Measurements from ENCODE around the gene TMEM213. TPM values are rescaled to one million over a fixed set of nuclear protein-coding genes. Genes with fewer than 3 reads are reported as not detected.

Gene TMEM213
- total and polyA plus RNA-seq, 2 experiments from 2014 or later = not detected

DNA sequence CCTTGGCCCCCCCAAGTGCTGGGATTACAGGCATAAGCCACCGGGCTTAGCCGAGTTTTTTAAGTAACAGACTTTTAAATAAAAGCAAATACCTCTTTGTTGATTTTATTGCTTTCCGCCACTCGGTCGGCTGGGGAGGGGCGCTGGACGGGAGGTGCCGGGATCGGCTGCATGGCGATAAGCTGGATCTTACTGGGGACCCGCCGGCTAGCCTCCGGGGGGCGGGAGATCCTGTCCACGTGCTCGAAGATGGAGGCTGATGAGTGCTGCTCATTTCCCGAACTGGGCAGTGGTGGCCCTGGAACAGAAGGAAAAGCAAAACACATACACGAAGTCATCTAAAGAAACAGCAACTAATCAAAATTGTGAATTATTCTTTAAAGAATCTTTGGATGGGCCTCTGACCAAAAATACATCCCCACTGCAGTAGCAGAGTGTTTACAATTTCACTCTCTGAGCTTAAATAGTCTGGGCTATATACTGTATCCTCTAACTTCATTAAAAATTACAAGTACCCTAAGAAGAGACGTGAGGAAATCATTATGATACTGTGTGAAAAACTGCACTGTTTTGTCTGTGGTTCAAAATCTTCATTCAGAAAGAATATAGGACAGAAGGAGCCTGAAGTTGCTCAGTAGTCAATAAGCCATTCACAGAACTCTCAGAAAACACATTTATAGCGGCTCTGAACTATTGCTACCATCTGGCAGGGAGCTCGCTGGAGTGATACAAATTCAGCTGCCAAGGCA lies 73.4 kb downstream of the TMEM213 start:
- Histone ChIP-seq H3K79me2 (ENCODE audit: insufficient read depth) (no peaks in the 10 kb centered on the region), H4K20me1 (ENCODE audit: insufficient read depth) (no peaks in the 10 kb centered on the region), H3K36me3 (ENCODE audit: low read depth) (no peaks in the 10 kb centered on the region; the same call in 1 of the 2 replicates), H3K9ac (no peak overlapping the region), H3K4me3 (no peak overlapping the region), H3K4me2 (ENCODE audit: unreplicated experiment) (no peak overlapping the region), H3F3A (ENCODE audit: insufficient read depth) (peaks cover 30% of the 10 kb centered on the region), H2AFZ (no peak overlapping the region), H3K4me1 (ENCODE audit: insufficient read depth) (peaks cover 23% of the 10 kb centered on the region), H3K9me3 (ENCODE audit: low read depth) (no peaks in the 10 kb centered on the region), H3K27me3 (replicated peaks; ENCODE audit: insufficient read depth) (no peaks in the 10 kb centered on the region), H3K27ac (no peak overlapping the region), H3K9me2 (ENCODE audit: insufficient read depth) (no peaks in the 10 kb centered on the region)
- 96 to 98% methylated on average over 21 of the region's 21 CpGs for WGBS, 2 experiments (ENCODE audit: low coverage in 1 of 2, low lambda C conversion rate in 2 of 2, missing lambda C conversion rate in 2 of 2)
- no peak for TF ChIP-seq EZH2 (IDR thresholded peaks at IDR 0.05; ENCODE audit: insufficient read depth, poor library complexity, severe bottlenecking)
- TF ChIP-seq EZH2phosphoT487 (IDR thresholded peaks at IDR 0.05; ENCODE audit: insufficient read depth, low read depth) = no peak
- in situ Hi-C loops (cut with MboI) = no loop called here
- DNase-seq = no peak

DNA sequence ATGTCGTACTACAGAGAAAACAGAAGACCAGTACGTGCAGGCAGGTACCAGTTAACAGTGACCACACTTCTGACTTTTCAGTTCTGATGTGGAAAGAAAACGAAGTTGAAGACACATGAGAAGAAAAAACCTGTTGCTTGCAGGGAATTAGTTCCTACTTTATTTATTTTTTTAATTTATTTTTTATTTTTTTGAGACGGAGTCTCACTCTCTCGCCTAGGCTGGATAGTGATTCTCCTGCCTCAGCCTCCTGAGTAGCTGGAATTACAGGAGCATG lies 74.0 kb downstream of the TMEM213 start:
- Histone ChIP-seq H3K4me2 (ENCODE audit: unreplicated experiment) (no peak overlapping the region), H3K4me3 (no peak overlapping the region), H2AFZ (no peak overlapping the region), H3K9me2 (ENCODE audit: insufficient read depth) (no peaks in the 10 kb centered on the region), H3K79me2 (ENCODE audit: insufficient read depth) (no peaks in the 10 kb centered on the region), H3K27ac (no peak overlapping the region), H3K9ac (no peak overlapping the region), H3K9me3 (ENCODE audit: low read depth) (no peaks in the 10 kb centered on the region), H4K20me1 (ENCODE audit: insufficient read depth) (no peaks in the 10 kb centered on the region), H3K4me1 (ENCODE audit: insufficient read depth) (peaks cover 28% of the 10 kb centered on the region), H3K27me3 (replicated peaks; ENCODE audit: insufficient read depth) (no peaks in the 10 kb centered on the region), H3K36me3 (ENCODE audit: low read depth) (no peaks in the 10 kb centered on the region; the same call in 1 of the 2 replicates), H3F3A (ENCODE audit: insufficient read depth) (peaks cover 35% of the 10 kb centered on the region)
- TF ChIP-seq EZH2 (IDR thresholded peaks at IDR 0.05; ENCODE audit: insufficient read depth, poor library complexity, severe bottlenecking) = no peak
- TF ChIP-seq EZH2phosphoT487 (IDR thresholded peaks at IDR 0.05; ENCODE audit: insufficient read depth, low read depth) = no peak
- WGBS, 2 experiments (ENCODE audit: low coverage in 1 of 2, low lambda C conversion rate in 2 of 2, missing lambda C conversion rate in 2 of 2) = 93 to 96% methylated on average over 5 of the region's 5 CpGs
- in situ Hi-C loops (cut with MboI) = no loop called here
- no peak for DNase-seq

DNA sequence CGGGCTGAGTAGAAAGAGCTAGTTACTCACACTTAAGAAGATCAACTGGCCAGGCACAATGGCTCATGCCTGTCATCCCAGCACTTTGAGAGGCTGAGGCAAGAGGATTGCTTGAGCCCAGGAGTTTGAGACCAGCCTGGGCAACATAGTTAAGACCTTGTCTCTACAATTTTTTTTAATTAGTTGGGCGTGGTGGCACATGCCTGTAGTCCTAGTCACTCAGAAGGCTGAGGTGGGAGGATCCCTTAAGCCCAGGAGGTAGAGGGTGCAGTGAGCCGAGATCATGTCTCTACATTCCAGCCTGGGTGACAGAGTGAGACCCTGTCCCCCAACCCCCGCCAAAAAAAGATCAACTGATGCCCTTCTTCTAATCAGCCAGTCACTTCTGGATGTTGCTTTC lies 74.8 kb downstream of the TMEM213 start:
- Histone ChIP-seq H3K27me3 (replicated peaks; ENCODE audit: insufficient read depth) (no peaks in the 10 kb centered on the region), H3K79me2 (ENCODE audit: insufficient read depth) (no peaks in the 10 kb centered on the region), H3K9me2 (ENCODE audit: insufficient read depth) (no peaks in the 10 kb centered on the region), H2AFZ (peak overlapping the region; percentile 7; the same call in 1 of the 2 replicates), H3K9me3 (ENCODE audit: low read depth) (no peaks in the 10 kb centered on the region), H3K4me1 (ENCODE audit: insufficient read depth) (peaks cover 34% of the 10 kb centered on the region), H3F3A (ENCODE audit: insufficient read depth) (peaks cover 36% of the 10 kb centered on the region), H3K4me3 (no peak overlapping the region), H3K9ac (0 out of 2 replicates have a peak overlapping the region, but pooled peaks have one; percentile 11), H4K20me1 (ENCODE audit: insufficient read depth) (no peaks in the 10 kb centered on the region), H3K36me3 (ENCODE audit: low read depth) (no peaks in the 10 kb centered on the region; the same call in 1 of the 2 replicates), H3K4me2 (ENCODE audit: unreplicated experiment) (peak overlapping the region; percentile 19), H3K27ac (peak overlapping the region; percentile 23; the same call in 1 of the 2 replicates)
- 60 to 92% methylated on average over 3 to 4 of the region's 4 CpGs for WGBS, 2 experiments (ENCODE audit: low coverage in 1 of 2, low lambda C conversion rate in 2 of 2, missing lambda C conversion rate in 2 of 2)
- in situ Hi-C loops (cut with MboI) = no loop called here
- no peak for TF ChIP-seq EZH2 (IDR thresholded peaks at IDR 0.05; ENCODE audit: insufficient read depth, poor library complexity, severe bottlenecking)
- TF ChIP-seq EZH2phosphoT487 (IDR thresholded peaks at IDR 0.05; ENCODE audit: insufficient read depth, low read depth) = no peak
- peak; percentile 44 for DNase-seq

DNA sequence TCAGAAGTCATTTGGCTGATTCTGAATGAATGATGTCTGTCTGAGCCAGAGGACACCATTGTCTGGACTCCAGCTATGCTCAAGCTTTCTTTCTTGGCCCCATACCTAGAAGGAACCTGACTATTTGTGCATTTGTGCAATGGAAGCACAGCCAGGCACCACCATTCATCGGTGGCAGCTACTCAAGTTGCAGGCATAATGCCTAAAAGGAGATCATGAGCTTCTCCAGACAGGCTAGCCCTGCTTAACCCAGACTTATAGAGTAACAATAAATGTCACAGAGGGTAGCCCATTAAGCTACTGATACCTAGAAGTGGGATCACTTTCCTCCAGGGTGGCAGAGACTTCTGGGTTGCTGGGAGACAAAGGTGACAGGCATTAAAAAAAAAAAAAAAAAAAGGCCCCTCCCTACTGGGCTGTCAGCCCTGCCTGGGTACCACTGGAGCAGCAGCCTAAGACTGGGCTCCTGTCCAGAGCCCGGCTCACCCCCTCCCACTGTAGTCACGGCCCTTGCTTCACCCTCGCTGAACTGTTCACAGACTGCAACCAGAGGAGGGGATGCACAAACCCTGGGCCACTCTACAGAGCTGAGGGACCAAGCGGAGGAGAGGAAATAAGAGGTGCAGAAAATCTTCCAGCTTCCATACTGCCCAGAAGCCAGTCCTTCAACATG lies 75.6 kb downstream of the TMEM213 start:
- 0 out of 2 replicates have a peak overlapping the region, but pooled peaks have one; percentile 1 for H3K27ac ChIP-seq
- H3K9me2 ChIP-seq (ENCODE audit: insufficient read depth) = no peaks in the 10 kb centered on the region
- in situ Hi-C loops (cut with MboI) = no loop called here
- H3K27me3 ChIP-seq (replicated peaks; ENCODE audit: insufficient read depth) = no peaks in the 10 kb centered on the region
- no peak for DNase-seq
- H3K36me3 ChIP-seq (ENCODE audit: low read depth) = no peaks in the 10 kb centered on the region; the same call in 1 of the 2 replicates
- H3K9me3 ChIP-seq (ENCODE audit: low read depth) = no peaks in the 10 kb centered on the region
- no peaks in the 10 kb centered on the region for H4K20me1 ChIP-seq (ENCODE audit: insufficient read depth)
- H3K4me1 ChIP-seq (ENCODE audit: insufficient read depth) = peaks cover 34% of the 10 kb centered on the region
- no peak for TF ChIP-seq EZH2 (IDR thresholded peaks at IDR 0.05; ENCODE audit: insufficient read depth, poor library complexity, severe bottlenecking)
- no peak for TF ChIP-seq EZH2phosphoT487 (IDR thresholded peaks at IDR 0.05; ENCODE audit: insufficient read depth, low read depth)
- no peaks in the 10 kb centered on the region for H3K79me2 ChIP-seq (ENCODE audit: insufficient read depth)
- H3K4me3 ChIP-seq = no peak overlapping the region
- no peak overlapping the region for H2AFZ ChIP-seq
- WGBS, 2 experiments (ENCODE audit: low coverage in 1 of 2, low lambda C conversion rate in 2 of 2, missing lambda C conversion rate in 2 of 2) = 67 to 68% methylated on average over 5 of the region's 5 CpGs
- peak overlapping the region; percentile 19 for H3K4me2 ChIP-seq (ENCODE audit: unreplicated experiment)
- peaks cover 36% of the 10 kb centered on the region for H3F3A ChIP-seq (ENCODE audit: insufficient read depth)
- H3K9ac ChIP-seq = no peak overlapping the region
